GM12892 (cell line): ENCODE results near the gene EPHA10.

Experiments
- POLR2A ChIP-seq: IDR thresholded peaks from 2 replicates; pipeline ENCODE4 v1.6.1; 2011; ENCODE audit warnings: low read depth, low read length, control low read depth
- POLR2AphosphoS5 ChIP-seq: IDR thresholded peaks from 2 replicates; pipeline ENCODE4 v1.6.1; 2011; ENCODE audit warnings: low read depth, low read length, control low read depth
- TAF1 ChIP-seq: IDR thresholded peaks from 2 replicates; pipeline ENCODE4 v1.6.1; 2011; ENCODE audit warnings: low read depth, mild to moderate bottlenecking, control low read depth, low read length, borderline replicate concordance

- TF ChIP-seq POLR2A (no peak), TAF1 (no peak), POLR2AphosphoS5 (no peak)
Observed at GRCh38 chr1:37719572-37720195, 45.2 kb downstream of the EPHA10 start.
